Endothelial cell of umbilical vein (primary cell): ENCODE data around the gene LEMD1. TPM values are rescaled to one million over a fixed set of nuclear protein-coding genes. Genes with fewer than 3 reads are reported as not detected.

Source experiments
- BruUV-seq: library from RNA; stranded (reverse); fragments of 400-500 nt; replicated peaks from 2 replicates; lab custom pipeline; 2021; lab: Mats Ljungman, UMichigan
- CTCF ChIA-PET: fragments of 300-600, 350-600 bp; sonication (Branson Sonifier 250); formaldehyde crosslinking; loops from one replicate; lab custom pipeline; 2021; ENCODE audit warnings: antibody characterized with exemption, inconsistent platforms; lab: Charles Lee
- POLR2A ChIA-PET: fragments of 300-600, 350-600 bp; sonication (Branson Sonifier 250); formaldehyde crosslinking; loops from one replicate; lab custom pipeline; 2021; ENCODE audit warnings: antibody characterized with exemption, inconsistent platforms; lab: Charles Lee
- DNase-seq: peaks from one replicate; pipeline ENCODE4 v3.0.0-alpha.2; 2011; ENCODE audit warnings: low read depth, low spot score
- FAIRE-seq: peaks from 2 replicates; lab custom pipeline; 2011; peaks lifted over from hg19 to GRCh38; lab: Jason Lieb, UNC
- H2AFZ ChIP-seq: 2 replicates; pipeline ENCODE4 v1.6.0; 2012; ENCODE audit warnings: low read depth, low read length, control low read depth, inconsistent platforms
- H3K27ac ChIP-seq: 2 replicates; pipeline ENCODE4 v1.5.1; 2011; ENCODE audit warnings: low read depth, mild to moderate bottlenecking, control low read depth, low read length, moderate library complexity; ENCODE audit not compliant: insufficient read depth
- H3K27me3 ChIP-seq, 2 experiments: 2 replicates each; pipeline versions ENCODE4 v1.6.0 to v1.6.1; 2011; ENCODE audit warnings: low read length in 2 of 2, mixed read lengths in 1 of 2; ENCODE audit not compliant: control insufficient read depth in 2 of 2, insufficient read depth in 2 of 2
- H3K36me3 ChIP-seq, 2 experiments: 2 replicates in 1 of 2; 3 replicates in 1 of 2; pipeline ENCODE4 v1.5.1; 2011; ENCODE audit warnings: low read length in 2 of 2, mild to moderate bottlenecking in 1 of 2, moderate library complexity in 1 of 2; ENCODE audit not compliant: control insufficient read depth in 2 of 2, insufficient read depth in 2 of 2; ENCODE audit errors: extremely low read depth in 1 of 2
- H3K4me1 ChIP-seq: 3 replicates; pipeline ENCODE4 v1.5.1; 2011; ENCODE audit warnings: mild to moderate bottlenecking, low read length; ENCODE audit not compliant: control insufficient read depth, insufficient read depth; ENCODE audit errors: extremely low read depth
- H3K4me2 ChIP-seq: 2 replicates; pipeline ENCODE4 v1.6.1; 2011; ENCODE audit warnings: low read length, control low read depth, mixed read lengths; ENCODE audit not compliant: insufficient read depth
- H3K4me3 ChIP-seq, 3 experiments: fragments of 200-600 bp in 1 of 3; sonication (generic), shearing (Covaris generic) in 1 of 3; replicated peaks in 1 of 3; 2 replicates each; pipeline ENCODE4 v1.5.1; 2011 to 2016; ENCODE audit warnings: control low read depth in 3 of 3, low read length in 3 of 3, mild to moderate bottlenecking in 2 of 3, inconsistent platforms in 1 of 3, low read depth in 1 of 3, moderate library complexity in 1 of 3; ENCODE audit not compliant: insufficient read depth in 1 of 3
- H3K79me2 ChIP-seq: 2 replicates; pipeline ENCODE4 v1.6.0; 2012; ENCODE audit warnings: low read length, inconsistent platforms; ENCODE audit not compliant: control insufficient read depth, insufficient read depth
- H3K9ac ChIP-seq: replicated peaks from 2 replicates; pipeline ENCODE3; 2011; ENCODE audit warnings: low read length, control low read depth; ENCODE audit not compliant: insufficient read depth; ENCODE audit errors: extremely low read depth
- H3K9me1 ChIP-seq: replicated peaks from 3 replicates; pipeline ENCODE4 v1.6.0; 2011; ENCODE audit warnings: mild to moderate bottlenecking, low read length; ENCODE audit not compliant: control insufficient read depth, insufficient read depth; ENCODE audit errors: extremely low read depth
- H3K9me3 ChIP-seq: replicated peaks from 2 replicates; pipeline ENCODE4 v1.5.1; 2012; ENCODE audit warnings: low read length, inconsistent platforms; ENCODE audit not compliant: control insufficient read depth, insufficient read depth
- H4K20me1 ChIP-seq: replicated peaks from 2 replicates; pipeline ENCODE3; 2011; ENCODE audit warnings: mild to moderate bottlenecking, low read length; ENCODE audit not compliant: control insufficient read depth, insufficient read depth; ENCODE audit errors: extremely low read depth
- EZH2 ChIP-seq: IDR thresholded peaks from 2 replicates; pipeline ENCODE4 v1.6.1; 2012; ENCODE audit warnings: borderline replicate concordance, low read depth, mild to moderate bottlenecking, moderate library complexity, low read length, inconsistent platforms; ENCODE audit not compliant: severe bottlenecking
- FOS ChIP-seq: IDR thresholded peaks from 2 replicates; pipeline ENCODE4 v1.6.1; 2011; ENCODE audit warnings: mild to moderate bottlenecking, low read length, moderate library complexity, borderline replicate concordance; ENCODE audit not compliant: insufficient read depth
- GATA2 ChIP-seq: IDR thresholded peaks from 2 replicates; pipeline ENCODE4 v1.7.0; 2011; ENCODE audit warnings: low read depth, mild to moderate bottlenecking, moderate library complexity, mixed read lengths, low read length; ENCODE audit not compliant: insufficient read length, insufficient read depth
- JUN ChIP-seq: IDR thresholded peaks from 2 replicates; pipeline ENCODE4 v1.6.1; 2011; ENCODE audit warnings: borderline replicate concordance, low read depth; ENCODE audit not compliant: insufficient read length, insufficient read depth
- MYC ChIP-seq: IDR thresholded peaks from one replicate; pipeline ENCODE4 v1.6.1; 2011; ENCODE audit warnings: mild to moderate bottlenecking, low read depth, low read length
- POLR2A ChIP-seq: IDR thresholded peaks from 2 replicates; pipeline ENCODE4 v1.6.1; 2012; ENCODE audit warnings: low read depth, mild to moderate bottlenecking, control low read depth, low read length
- POLR2AphosphoS5 ChIP-seq: IDR thresholded peaks from 2 replicates; pipeline ENCODE4 v1.6.1; 2012; ENCODE audit warnings: low read depth, mild to moderate bottlenecking, control low read depth, low read length, moderate library complexity; ENCODE audit not compliant: insufficient read depth
- dilution Hi-C: fragments of 300-500 bp; cut with MboI; formaldehyde crosslinking; loops from one replicate; pipeline ENCODE4 v1.15.0; 2019; ENCODE audit warnings: low sequenced_read_pairs; ENCODE audit not compliant: extremely low pct_ligation_motif_present
- intact Hi-C: fragments of 100-400 bp; cut with micrococcal nuclease; formaldehyde crosslinking; loops from one replicate; pipeline ENCODE4 v1.10.0; 2022
- polyA plus RNA-seq, 4 experiments: library from polyadenylated mRNA; depleted of rRNA in 3 of 4; stranded (reverse) in 3 of 4; unstranded in 1 of 4; fragments of >200 nt; gene quantifications; 2 replicates each; pipeline versions ENCODE4 v1.2.1 to v1.2.3, GENCODE V29; 2011 to 2012; ENCODE audit warnings: missing spikeins in 1 of 4
- total RNA-seq: library from RNA; stranded (reverse); gene quantifications from 2 replicates; pipeline ENCODE4 v1.2.3, GENCODE V29; 2021
- TF ChIP-seq, protein P1 (sequence below): IDR thresholded peaks from 2 replicates; pipeline ENCODE4 v1.6.1; 2011; ENCODE audit not compliant: insufficient read depth, insufficient read length
- TF ChIP-seq, protein P2 (sequence below), 2 donors: IDR thresholded peaks; 1 replicate in 1 of 2; 2 replicates in 1 of 2; pipeline ENCODE4 v1.5.1; 2011; ENCODE audit warnings: low read length in 2 of 2, mild to moderate bottlenecking in 2 of 2, moderate library complexity in 2 of 2, control low read depth in 1 of 2, inconsistent platforms in 1 of 2, low read depth in 1 of 2; ENCODE audit not compliant: insufficient read depth in 1 of 2; ENCODE audit errors: extremely low read depth in 1 of 2

Gene LEMD1
- total and polyA plus RNA-seq, 2 donors (not counting 3 experiments of a cell fraction or from before 2014, with no cell fraction given): not detected

DNA sequence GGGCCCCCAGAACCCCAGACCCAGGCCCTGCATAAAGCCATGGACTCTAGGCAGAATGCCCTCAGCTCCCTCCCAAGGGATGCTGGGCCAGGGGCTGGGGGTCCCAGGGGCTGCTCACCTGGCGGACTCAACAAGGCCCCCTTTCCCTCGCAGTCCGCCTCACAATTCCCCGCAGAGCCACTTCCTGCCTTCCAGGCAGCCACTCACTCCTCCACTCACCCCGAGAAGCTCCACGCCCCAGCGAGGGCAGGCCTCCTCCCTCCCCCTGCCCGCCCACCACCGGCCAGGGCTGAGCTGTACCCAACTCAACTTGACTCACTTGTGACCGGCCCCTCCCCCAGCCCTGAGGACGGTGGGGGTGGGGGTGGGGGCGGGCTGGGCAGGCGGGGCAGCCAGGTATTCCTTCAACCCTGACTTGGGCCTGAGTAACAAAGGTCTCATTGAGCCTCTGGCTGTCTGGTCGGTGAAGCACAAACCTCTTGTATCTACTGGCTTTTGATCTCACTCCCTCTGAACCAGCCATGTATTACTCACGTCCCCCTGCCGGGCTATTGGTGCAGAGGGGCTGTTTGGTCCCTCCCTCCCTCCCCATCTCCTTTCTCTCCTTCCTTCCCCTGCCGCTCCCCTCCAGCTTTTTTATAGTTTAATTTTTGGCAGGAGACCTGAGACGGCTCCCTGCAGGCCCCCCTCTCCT, 28.0 kb upstream of the LEMD1 start:
- POLR2A ChIA-PET: no interaction called here
- BruUV-seq: no TSS peak

DNA sequence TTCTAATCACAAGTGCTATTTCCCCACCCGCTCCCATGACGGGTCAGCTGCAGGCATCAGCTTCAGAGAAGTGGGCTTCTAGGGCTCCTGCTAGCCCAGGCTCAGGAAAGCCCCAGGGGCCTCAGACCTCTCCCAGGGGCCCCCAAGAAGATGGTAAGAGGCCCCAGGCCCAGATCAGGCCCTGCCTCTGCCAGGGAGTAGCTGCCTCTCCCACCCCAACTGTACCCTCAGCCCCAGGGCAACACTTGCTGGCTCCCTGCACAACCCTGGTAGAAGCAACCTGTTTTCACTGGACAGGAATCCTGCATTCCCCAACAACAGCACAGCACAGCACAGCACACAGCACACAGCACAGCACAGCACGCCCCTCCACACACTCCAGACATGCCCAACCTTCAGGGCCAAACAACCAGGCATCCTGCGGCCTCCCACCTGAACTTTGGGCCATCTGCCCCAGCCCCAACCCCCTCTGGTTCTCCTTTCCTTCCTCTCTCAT, 27.4 kb upstream of the LEMD1 start:
- BruUV-seq: no TSS peak
- no peak overlapping the region for H3K4me2 ChIP-seq
- no peaks in the 10 kb centered on the region for H3K36me3 ChIP-seq
- no peaks in the 10 kb centered on the region for H3K79me2 ChIP-seq
- no peak overlapping the region for H3K27ac ChIP-seq
- no peaks in the 10 kb centered on the region for H4K20me1 ChIP-seq
- H3K9ac ChIP-seq: no peak overlapping the region
- DNase-seq: no peak
- no peak for FAIRE-seq
- TF ChIP-seq MYC (no peak), EZH2 (no peak), GATA2 (no peak), POLR2A (no peak), POLR2AphosphoS5 (no peak), FOS (no peak), JUN (no peak)
- TF ChIP-seq, protein P1, sequence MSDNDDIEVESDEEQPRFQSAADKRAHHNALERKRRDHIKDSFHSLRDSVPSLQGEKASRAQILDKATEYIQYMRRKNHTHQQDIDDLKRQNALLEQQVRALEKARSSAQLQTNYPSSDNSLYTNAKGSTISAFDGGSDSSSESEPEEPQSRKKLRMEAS: no peak
- TF ChIP-seq, protein P2, sequence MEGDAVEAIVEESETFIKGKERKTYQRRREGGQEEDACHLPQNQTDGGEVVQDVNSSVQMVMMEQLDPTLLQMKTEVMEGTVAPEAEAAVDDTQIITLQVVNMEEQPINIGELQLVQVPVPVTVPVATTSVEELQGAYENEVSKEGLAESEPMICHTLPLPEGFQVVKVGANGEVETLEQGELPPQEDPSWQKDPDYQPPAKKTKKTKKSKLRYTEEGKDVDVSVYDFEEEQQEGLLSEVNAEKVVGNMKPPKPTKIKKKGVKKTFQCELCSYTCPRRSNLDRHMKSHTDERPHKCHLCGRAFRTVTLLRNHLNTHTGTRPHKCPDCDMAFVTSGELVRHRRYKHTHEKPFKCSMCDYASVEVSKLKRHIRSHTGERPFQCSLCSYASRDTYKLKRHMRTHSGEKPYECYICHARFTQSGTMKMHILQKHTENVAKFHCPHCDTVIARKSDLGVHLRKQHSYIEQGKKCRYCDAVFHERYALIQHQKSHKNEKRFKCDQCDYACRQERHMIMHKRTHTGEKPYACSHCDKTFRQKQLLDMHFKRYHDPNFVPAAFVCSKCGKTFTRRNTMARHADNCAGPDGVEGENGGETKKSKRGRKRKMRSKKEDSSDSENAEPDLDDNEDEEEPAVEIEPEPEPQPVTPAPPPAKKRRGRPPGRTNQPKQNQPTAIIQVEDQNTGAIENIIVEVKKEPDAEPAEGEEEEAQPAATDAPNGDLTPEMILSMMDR (IDR thresholded peaks at IDR 0.05; ENCODE audit: extremely low read depth in 1 of 2, insufficient read depth in 1 of 2, low read depth in 1 of 2, low read length in 2 of 2): no peak
- H2AFZ ChIP-seq: no peak overlapping the region
- H3K9me1 ChIP-seq: no peaks in the 10 kb centered on the region
- dilution Hi-C loops: no loop called here
- H3K27me3 ChIP-seq: peaks cover 38 to 39% of the 10 kb centered on the region in 2 experiments
- POLR2A ChIA-PET: no interaction called here
- no peaks in the 10 kb centered on the region for H3K4me1 ChIP-seq
- intact Hi-C loops: no loop called here
- no peak overlapping the region for H3K4me3 ChIP-seq
- H3K9me3 ChIP-seq: no peaks in the 10 kb centered on the region
- CTCF ChIA-PET: interaction anchor here (0.7 to 1.8 kb wide), 5 partner anchors 11 to 96 kb away, joined by 3 to 6 read pairs (median 5); no protein-coding TSS in a partner anchor

More for the DNA sequence above, 28.0 kb upstream of the LEMD1 start:
- Histone ChIP-seq H3K9me1 (no peaks in the 10 kb centered on the region), H3K27me3 (peaks cover 42 to 44% of the 10 kb centered on the region in 2 experiments), H3K27ac (no peak overlapping the region), H3K36me3 (no peaks in the 10 kb centered on the region), H3K4me1 (no peaks in the 10 kb centered on the region), H2AFZ (no peak overlapping the region), H3K4me2 (no peak overlapping the region), H3K4me3 (no peak overlapping the region), H3K9ac (no peak overlapping the region), H3K9me3 (no peaks in the 10 kb centered on the region), H4K20me1 (no peaks in the 10 kb centered on the region), H3K79me2 (no peaks in the 10 kb centered on the region)
- DNase-seq (no peak), FAIRE-seq (no peak)
- dilution Hi-C loops (no loop called here), intact Hi-C loops (no loop called here)
- CTCF ChIA-PET: interaction anchor here (0.9 to 1.8 kb wide), 4 partner anchors 11 to 176 kb away, joined by 3 to 6 read pairs (median 4); no protein-coding TSS in a partner anchor
- TF ChIP-seq FOS: no peak
